ENCODE data around the gene ITGA11. TPM values are rescaled to one million over a fixed set of nuclear protein-coding genes. Genes with fewer than 3 reads are reported as not detected.

ITGA11 gene
- total and polyA plus RNA-seq, 2 of the 4 experiments (the other 2 are of a cell fraction), result 4.1 to 6.6 TPM

GRCh38 chr15:68447209-68447608 lies 15.2 kb upstream of the ITGA11 start:
- Histone ChIP-seq H2BK20ac (ENCODE audit: low read depth, low read length) (no peak overlapping the region), H4K20me1 (ENCODE audit: insufficient read depth, low read length) (no peaks in the 10 kb centered on the region), H2AK9ac (replicated peaks; ENCODE audit: low read depth, low read length, poor library complexity) (no peak overlapping the region), H3K18ac (ENCODE audit: low read depth, low read length) (no peak overlapping the region), H3K79me1 (ENCODE audit: low read depth in 1 of 2, low read length in 2 of 2) (no peaks in the 10 kb centered on the region), H4K8ac (ENCODE audit: low read depth in 2 of 2, low read length in 2 of 2) (no peak overlapping the region), H3K4me1 (ENCODE audit: control insufficient read depth, insufficient read depth, low read length) (peaks cover 4% of the 10 kb centered on the region; the same call in 1 of the 2 replicates), H3K14ac (replicated peaks; ENCODE audit: low read depth, low read length) (no peak overlapping the region), H3K4me2 (ENCODE audit: low read depth, low read length) (no peak overlapping the region), H2BK15ac (ENCODE audit: low read depth, low read length) (no peak overlapping the region), H3K4me3 (ENCODE audit: insufficient read depth, low read depth, low read length) (no peak overlapping the region), H2AK5ac (ENCODE audit: low read depth, low read length) (no peak overlapping the region), H3K9me3 (ENCODE audit: control insufficient read depth, insufficient read depth, low read length) (no peaks in the 10 kb centered on the region), H3K36me3 (ENCODE audit: control insufficient read depth, insufficient read depth, low read length) (no peaks in the 10 kb centered on the region), H3K56ac (ENCODE audit: extremely low read depth, insufficient read depth, low read length) (no peak overlapping the region), H2BK120ac (ENCODE audit: low read depth, low read length) (no peak overlapping the region), H3K23ac (ENCODE audit: low read depth, low read length) (no peak overlapping the region), H3K27me3 (ENCODE audit: control insufficient read depth, insufficient read depth, low read length) (peaks cover 26% of the 10 kb centered on the region), H3K4ac (ENCODE audit: low read depth, low read length) (no peak overlapping the region), H2AFZ (replicated peaks; ENCODE audit: low read length, poor library complexity) (no peak overlapping the region), H4K91ac (ENCODE audit: insufficient read depth, low read depth, low read length) (no peak overlapping the region), H2BK5ac (ENCODE audit: low read depth, low read length, poor library complexity, severe bottlenecking) (no peak overlapping the region), H4K5ac (ENCODE audit: low read depth, low read length) (no peak overlapping the region), H3K27ac (ENCODE audit: insufficient read depth, low read length) (no peak overlapping the region), H3K9ac (ENCODE audit: low read depth, low read length) (no peak overlapping the region), H3K9me1 (ENCODE audit: insufficient read depth, low read length) (0 out of 2 replicates have a peak, but pooled peaks cover 4% of the 10 kb centered on the region)
- ATAC-seq (ENCODE audit: low read depth), result no peak
- DNase-seq, result no peak
- dilution Hi-C loops (cut with HindIII; ENCODE audit: low sequenced_read_pairs, unreplicated experiment), result no loop called here
- WGBS, 2 experiments (ENCODE audit: extremely low coverage in 2 of 2, insufficient read length in 1 of 2), result no CpG with 5 or more reads among the region's 3 CpGs
- intact Hi-C loops (cut with micrococcal nuclease), result no loop called here
- in situ Hi-C loops (cut with MboI; ENCODE audit: low sequenced_read_pairs), result no loop called here
- ChIA-PET POLR2A (ENCODE audit: unreplicated experiment) (no interaction called here), CTCF (no interaction called here)
- no TSS peak for BruUV-seq (replicated peaks)
- TF ChIP-seq FOS (IDR thresholded peaks at IDR 0.05; ENCODE audit: low read depth, low read length), result peak; percentile 15; the same call in 1 of the 2 replicates
- no peak for TF ChIP-seq RCOR1 (IDR thresholded peaks at IDR 0.05; ENCODE audit: insufficient replicate concordance, low read length)

All from IMR-90 (cell line).